ENCODE results near the gene CLDN15. TPM values are rescaled to one million over a fixed set of nuclear protein-coding genes. Genes with fewer than 3 reads are reported as not detected.

Gene CLDN15
- polyA plus RNA-seq, 3 donors, result 19.3 TPM; not detected in 2

DNA sequence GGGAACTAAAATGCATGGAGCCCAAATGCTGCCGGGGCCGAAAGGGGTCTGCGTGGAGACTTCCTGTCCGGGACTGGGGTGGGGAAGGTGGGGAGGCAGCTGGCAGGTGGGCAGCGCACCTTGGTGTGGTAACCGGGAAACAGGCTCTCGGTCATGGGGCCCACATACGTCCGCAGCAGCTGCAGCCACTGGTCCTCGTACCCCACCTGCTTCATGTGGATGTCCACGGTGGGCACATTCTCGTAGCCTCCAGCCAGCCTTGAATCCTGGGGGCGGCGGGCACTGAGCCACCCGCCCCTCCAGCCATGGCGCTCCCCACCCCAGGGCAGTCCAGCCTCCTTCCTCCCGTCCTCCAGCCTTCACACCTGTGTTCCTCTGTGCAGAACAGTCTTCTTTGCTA lies 30.1 kb downstream of the CLDN15 start:
- Mint-ChIP-seq H3K36me3 (peaks cover 52 to 77% of the 10 kb centered on the region in 2 donors), H3K4me1 (peaks cover 18% of the 10 kb centered on the region), H3K27me3 (ENCODE audit: low read depth in 3 of 3) (peaks cover 12 to 13% (median 13%) of the 10 kb centered on the region in 3 donors), H3K27ac (no peak overlapping the region), H3K4me3 (no peak overlapping the region), H3K9me3 (no peaks in the 10 kb centered on the region)
- peaks cover 19 to 23% of the 10 kb centered on the region in 2 donors for H3K4me1 ChIP-seq (ENCODE audit: control insufficient read depth in 1 of 2, insufficient read depth in 2 of 2, low read length in 2 of 2)
- H4K20me1 ChIP-seq (ENCODE audit: insufficient read depth, low read length), result no peaks in the 10 kb centered on the region
- H3K27me3 ChIP-seq (ENCODE audit: control insufficient read depth in 2 of 2, insufficient read depth in 2 of 2, low read length in 2 of 2), result peaks cover under 1 to 10% of the 10 kb centered on the region in 2 donors
- WGBS (ENCODE audit: insufficient coverage), result 95% methylated on average over 16 of the region's 17 CpGs
- no peaks in the 10 kb centered on the region for H3K79me2 ChIP-seq (ENCODE audit: insufficient read depth, low read length)
- no peaks in the 10 kb centered on the region for H3K9me3 ChIP-seq (replicated peaks in 1 of 2; ENCODE audit: control insufficient read depth in 1 of 2, insufficient read depth in 1 of 2, low read length in 2 of 2)
- peaks cover 58 to 61% of the 10 kb centered on the region in 2 donors for H3K36me3 ChIP-seq (replicated peaks in 1 of 2; ENCODE audit: control insufficient read depth in 1 of 2, insufficient read depth in 2 of 2, low read length in 2 of 2)
- H3K4me2 ChIP-seq (replicated peaks; ENCODE audit: extremely low read depth, low read length, poor library complexity, severe bottlenecking), result no peak overlapping the region
- intact Hi-C loops (cut with micrococcal nuclease), result no loop called here
- H3K4me3 ChIP-seq (replicated peaks in 1 of 3; ENCODE audit: low read depth in 2 of 3, low read length in 3 of 3), result no peak overlapping the region
- no peak overlapping the region for H3K9ac ChIP-seq (ENCODE audit: insufficient read depth, low read length, poor library complexity, severe bottlenecking)
- H2AFZ ChIP-seq (ENCODE audit: insufficient read depth, low read depth, low read length, poor library complexity, severe bottlenecking), result no peak overlapping the region
- DNase-seq, result no peak
- TF ChIP-seq, protein P1, sequence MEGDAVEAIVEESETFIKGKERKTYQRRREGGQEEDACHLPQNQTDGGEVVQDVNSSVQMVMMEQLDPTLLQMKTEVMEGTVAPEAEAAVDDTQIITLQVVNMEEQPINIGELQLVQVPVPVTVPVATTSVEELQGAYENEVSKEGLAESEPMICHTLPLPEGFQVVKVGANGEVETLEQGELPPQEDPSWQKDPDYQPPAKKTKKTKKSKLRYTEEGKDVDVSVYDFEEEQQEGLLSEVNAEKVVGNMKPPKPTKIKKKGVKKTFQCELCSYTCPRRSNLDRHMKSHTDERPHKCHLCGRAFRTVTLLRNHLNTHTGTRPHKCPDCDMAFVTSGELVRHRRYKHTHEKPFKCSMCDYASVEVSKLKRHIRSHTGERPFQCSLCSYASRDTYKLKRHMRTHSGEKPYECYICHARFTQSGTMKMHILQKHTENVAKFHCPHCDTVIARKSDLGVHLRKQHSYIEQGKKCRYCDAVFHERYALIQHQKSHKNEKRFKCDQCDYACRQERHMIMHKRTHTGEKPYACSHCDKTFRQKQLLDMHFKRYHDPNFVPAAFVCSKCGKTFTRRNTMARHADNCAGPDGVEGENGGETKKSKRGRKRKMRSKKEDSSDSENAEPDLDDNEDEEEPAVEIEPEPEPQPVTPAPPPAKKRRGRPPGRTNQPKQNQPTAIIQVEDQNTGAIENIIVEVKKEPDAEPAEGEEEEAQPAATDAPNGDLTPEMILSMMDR (IDR thresholded peaks at IDR 0.05), result no peak
- no peak overlapping the region for H3K27ac ChIP-seq (ENCODE audit: low read depth in 1 of 2, low read length in 2 of 2)

DNA sequence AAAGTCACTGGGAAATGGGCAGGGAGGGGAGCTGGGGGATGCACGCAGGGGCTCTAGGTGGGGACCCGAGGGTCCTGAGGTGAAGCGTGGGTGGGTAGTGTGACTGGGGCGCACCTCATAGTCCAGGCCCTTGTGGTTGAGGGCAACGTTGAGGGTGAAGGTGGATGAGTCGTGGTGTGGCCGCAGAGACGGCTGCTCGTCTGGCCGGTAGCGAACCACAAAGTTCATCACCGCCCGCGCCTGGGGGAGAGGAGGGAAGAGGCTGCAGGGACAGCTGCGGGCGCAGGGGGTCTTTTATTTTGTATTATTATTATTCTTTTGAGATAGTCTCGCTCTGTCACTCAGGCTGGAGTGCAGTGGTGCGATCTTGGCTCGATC lies 30.9 kb downstream of the CLDN15 start:
- H3K9me3 ChIP-seq (replicated peaks in 1 of 2; ENCODE audit: control insufficient read depth in 1 of 2, insufficient read depth in 1 of 2, low read length in 2 of 2), result no peaks in the 10 kb centered on the region
- no peak overlapping the region for H2AFZ ChIP-seq (ENCODE audit: insufficient read depth, low read depth, low read length, poor library complexity, severe bottlenecking)
- Mint-ChIP-seq H3K4me3 (no peak overlapping the region), H3K27me3 (ENCODE audit: low read depth in 3 of 3) (peaks cover 19 to 20% (median 20%) of the 10 kb centered on the region in 3 donors), H3K36me3 (peaks cover 46 to 69% of the 10 kb centered on the region in 2 donors), H3K4me1 (peaks cover 20% of the 10 kb centered on the region), H3K9me3 (peaks cover 0 to 2% (median 0%) of the 10 kb centered on the region in 7 donors), H3K27ac (no peak overlapping the region)
- DNase-seq, result no peak
- no peak overlapping the region for H3K4me2 ChIP-seq (replicated peaks; ENCODE audit: extremely low read depth, low read length, poor library complexity, severe bottlenecking)
- H3K27me3 ChIP-seq (ENCODE audit: control insufficient read depth in 2 of 2, insufficient read depth in 2 of 2, low read length in 2 of 2), result peaks cover 7 to 18% of the 10 kb centered on the region in 2 donors
- H3K4me1 ChIP-seq (ENCODE audit: control insufficient read depth in 1 of 2, insufficient read depth in 2 of 2, low read length in 2 of 2), result peaks cover 26 to 31% of the 10 kb centered on the region in 2 donors
- no peak overlapping the region for H3K9ac ChIP-seq (ENCODE audit: insufficient read depth, low read length, poor library complexity, severe bottlenecking)
- TF ChIP-seq, protein P1 (IDR thresholded peaks at IDR 0.05), result no peak
- H3K27ac ChIP-seq (ENCODE audit: low read depth in 1 of 2, low read length in 2 of 2), result no peak overlapping the region
- intact Hi-C loops (cut with micrococcal nuclease), result no loop called here
- H3K4me3 ChIP-seq (replicated peaks in 1 of 3; ENCODE audit: low read depth in 2 of 3, low read length in 3 of 3), result no peak overlapping the region
- no peaks in the 10 kb centered on the region for H4K20me1 ChIP-seq (ENCODE audit: insufficient read depth, low read length)
- H3K79me2 ChIP-seq (ENCODE audit: insufficient read depth, low read length), result no peaks in the 10 kb centered on the region
- peaks cover 52 to 53% of the 10 kb centered on the region in 2 donors for H3K36me3 ChIP-seq (replicated peaks in 1 of 2; ENCODE audit: control insufficient read depth in 1 of 2, insufficient read depth in 2 of 2, low read length in 2 of 2)
- 81% methylated on average over 9 of the region's 19 CpGs for WGBS (ENCODE audit: insufficient coverage)

Measured in CD14-positive monocyte (primary cell).